ENCODE measurements around the gene MISP. TPM values are rescaled to one million over a fixed set of nuclear protein-coding genes. Genes with fewer than 3 reads are reported as not detected.

MISP gene
- total and polyA plus RNA-seq, 2 of the 8 experiments (the other 6 are each of a cell fraction or from before 2014, with no cell fraction given) = 0.43 to 0.45 TPM

DNA sequence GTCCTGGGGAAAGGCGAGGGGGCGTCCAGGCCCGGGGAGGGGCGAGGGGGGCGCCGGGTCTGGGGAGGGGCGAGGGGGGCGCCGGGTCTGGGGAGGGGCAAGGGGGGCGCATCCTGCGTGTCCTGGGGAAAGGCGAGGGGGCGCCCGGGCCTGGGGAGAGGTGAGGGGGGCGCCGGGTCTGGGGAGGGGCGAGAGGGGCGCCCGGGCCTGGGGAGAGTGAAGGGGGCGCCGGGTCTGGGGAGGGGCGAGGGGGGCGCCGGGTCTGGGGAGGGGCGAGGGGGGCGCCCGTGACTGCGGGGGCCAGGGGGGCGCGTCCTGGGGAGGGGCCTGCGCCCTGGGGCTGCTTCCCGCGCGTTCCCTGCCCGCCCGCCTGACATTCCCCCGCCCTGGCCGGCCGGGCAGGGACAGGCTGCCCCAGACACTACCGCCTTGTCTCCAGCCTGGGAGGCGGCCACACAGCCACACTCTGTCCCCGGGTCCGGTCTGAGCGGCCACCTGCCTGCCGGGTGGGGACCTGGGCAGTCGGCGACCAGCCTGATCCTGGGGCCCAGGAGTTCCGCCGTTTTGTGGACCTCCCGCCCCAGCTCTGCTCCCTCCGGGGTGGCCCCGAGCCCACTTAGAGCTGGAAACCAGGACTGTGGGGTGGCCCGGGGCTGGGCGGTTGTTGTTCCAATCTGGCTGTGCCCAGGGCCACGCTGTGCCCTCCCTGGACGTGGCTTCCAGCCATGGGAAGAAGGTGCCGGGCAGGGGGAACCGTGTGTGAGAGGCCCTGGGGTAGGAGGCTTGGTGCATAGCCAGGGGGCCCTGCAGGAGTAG, 30.4 kb upstream of the MISP start (continued):
- TF ChIP-seq KDM4A (IDR thresholded peaks at IDR 0.05; ENCODE audit: low read depth, low read length, severe bottlenecking) (no peak), MAFK (IDR thresholded peaks at IDR 0.05; ENCODE audit: low read depth, low read length) (no peak), KDM5A (IDR thresholded peaks at IDR 0.05; ENCODE audit: low read length) (no peak), MAX (IDR thresholded peaks at IDR 0.05) (no peak), TEAD4 (IDR thresholded peaks at IDR 0.05; ENCODE audit: low read depth, low read length) (no peak), TAF1 (IDR thresholded peaks at IDR 0.05; ENCODE audit: low read depth, low read length) (no peak), RBBP5 (IDR thresholded peaks at IDR 0.05; ENCODE audit: borderline replicate concordance, low read depth, low read length) (no peak), ASH2L (IDR thresholded peaks at IDR 0.05; ENCODE audit: low read length) (no peak)
